Measurements from ENCODE around the gene L1CAM. TPM values are rescaled to one million over a fixed set of nuclear protein-coding genes. Genes with fewer than 3 reads are reported as not detected.

Gene L1CAM
- polyA plus RNA-seq, 3 donors = 0.55 TPM; not detected in 2

DNA sequence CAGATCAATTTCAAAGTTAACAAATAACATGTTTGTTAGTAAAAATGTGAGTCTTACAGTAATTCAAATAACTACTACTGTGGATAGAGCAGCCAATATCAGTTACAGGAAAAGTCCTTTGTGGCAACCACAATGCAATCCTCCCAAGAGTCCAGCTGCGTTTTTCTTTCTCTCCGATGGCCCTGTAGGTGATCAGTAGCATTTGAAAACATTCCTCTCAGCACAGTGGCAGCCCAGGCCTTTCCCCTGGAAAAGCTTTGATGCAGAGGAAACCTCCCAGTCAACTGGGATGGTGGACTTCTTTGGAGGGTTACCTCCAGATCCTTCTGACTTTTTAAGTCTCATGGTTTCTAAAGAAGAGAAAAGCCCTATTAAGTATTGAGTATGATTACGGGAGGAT is 37.6 kb downstream of the L1CAM start:
- Histone ChIP-seq H3K4me3 (replicated peaks in 1 of 3; ENCODE audit: low read depth in 2 of 3, low read length in 3 of 3) (no peak overlapping the region), H2AFZ (ENCODE audit: insufficient read depth, low read depth, low read length, poor library complexity, severe bottlenecking) (no peak overlapping the region), H3K9ac (ENCODE audit: insufficient read depth, low read length, poor library complexity, severe bottlenecking) (no peak overlapping the region), H3K4me1 (ENCODE audit: control insufficient read depth in 1 of 2, insufficient read depth in 2 of 2, low read length in 2 of 2) (no peaks in the 10 kb centered on the region), H3K4me2 (replicated peaks; ENCODE audit: extremely low read depth, low read length, poor library complexity, severe bottlenecking) (no peak overlapping the region), H3K9me3 (replicated peaks in 1 of 2; ENCODE audit: control insufficient read depth in 1 of 2, insufficient read depth in 1 of 2, low read length in 2 of 2) (no peaks in the 10 kb centered on the region), H3K27me3 (ENCODE audit: control insufficient read depth in 2 of 2, insufficient read depth in 2 of 2, low read length in 2 of 2) (peaks cover 32 to 73% of the 10 kb centered on the region in 2 donors), H3K79me2 (ENCODE audit: insufficient read depth, low read length) (no peaks in the 10 kb centered on the region), H4K20me1 (ENCODE audit: insufficient read depth, low read length) (no peaks in the 10 kb centered on the region), H3K27ac (ENCODE audit: low read depth in 1 of 2, low read length in 2 of 2) (no peak overlapping the region), H3K36me3 (replicated peaks in 1 of 2; ENCODE audit: control insufficient read depth in 1 of 2, insufficient read depth in 2 of 2, low read length in 2 of 2) (no peaks in the 10 kb centered on the region)
- Mint-ChIP-seq H3K27me3 (ENCODE audit: low read depth in 3 of 3) (peaks cover 28 to 78% (median 44%) of the 10 kb centered on the region in 3 donors), H3K36me3 (no peaks in the 10 kb centered on the region), H3K4me3 (no peak overlapping the region), H3K27ac (no peak overlapping the region), H3K4me1 (no peaks in the 10 kb centered on the region), H3K9me3 (peaks cover 0 to 2% (median 0%) of the 10 kb centered on the region in 7 donors)
- intact Hi-C loops (cut with micrococcal nuclease) = no loop called here
- no peak for DNase-seq
- TF ChIP-seq, protein P1, sequence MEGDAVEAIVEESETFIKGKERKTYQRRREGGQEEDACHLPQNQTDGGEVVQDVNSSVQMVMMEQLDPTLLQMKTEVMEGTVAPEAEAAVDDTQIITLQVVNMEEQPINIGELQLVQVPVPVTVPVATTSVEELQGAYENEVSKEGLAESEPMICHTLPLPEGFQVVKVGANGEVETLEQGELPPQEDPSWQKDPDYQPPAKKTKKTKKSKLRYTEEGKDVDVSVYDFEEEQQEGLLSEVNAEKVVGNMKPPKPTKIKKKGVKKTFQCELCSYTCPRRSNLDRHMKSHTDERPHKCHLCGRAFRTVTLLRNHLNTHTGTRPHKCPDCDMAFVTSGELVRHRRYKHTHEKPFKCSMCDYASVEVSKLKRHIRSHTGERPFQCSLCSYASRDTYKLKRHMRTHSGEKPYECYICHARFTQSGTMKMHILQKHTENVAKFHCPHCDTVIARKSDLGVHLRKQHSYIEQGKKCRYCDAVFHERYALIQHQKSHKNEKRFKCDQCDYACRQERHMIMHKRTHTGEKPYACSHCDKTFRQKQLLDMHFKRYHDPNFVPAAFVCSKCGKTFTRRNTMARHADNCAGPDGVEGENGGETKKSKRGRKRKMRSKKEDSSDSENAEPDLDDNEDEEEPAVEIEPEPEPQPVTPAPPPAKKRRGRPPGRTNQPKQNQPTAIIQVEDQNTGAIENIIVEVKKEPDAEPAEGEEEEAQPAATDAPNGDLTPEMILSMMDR (IDR thresholded peaks at IDR 0.05) = no peak
- WGBS (ENCODE audit: insufficient coverage) = 100% methylated on average over 1 of the region's 3 CpGs

- no peaks in the 10 kb centered on the region for H4K20me1 ChIP-seq (ENCODE audit: insufficient read depth, low read length)
- Mint-ChIP-seq H3K27ac (no peak overlapping the region), H3K4me1 (no peaks in the 10 kb centered on the region), H3K27me3 (ENCODE audit: low read depth in 3 of 3) (peaks cover 23 to 77% (median 49%) of the 10 kb centered on the region in 3 donors), H3K9me3 (peaks cover 0 to 2% (median 0%) of the 10 kb centered on the region in 7 donors), H3K36me3 (no peaks in the 10 kb centered on the region), H3K4me3 (peak overlapping the region in 1 of 2 donors; percentile 21)
- no peak overlapping the region for H2AFZ ChIP-seq (ENCODE audit: insufficient read depth, low read depth, low read length, poor library complexity, severe bottlenecking)
- H3K4me1 ChIP-seq (ENCODE audit: control insufficient read depth in 1 of 2, insufficient read depth in 2 of 2, low read length in 2 of 2) = no peaks in the 10 kb centered on the region
- no peak overlapping the region for H3K9ac ChIP-seq (ENCODE audit: insufficient read depth, low read length, poor library complexity, severe bottlenecking)
- H3K4me3 ChIP-seq (replicated peaks in 1 of 3; ENCODE audit: low read depth in 2 of 3, low read length in 3 of 3) = no peak overlapping the region
- H3K79me2 ChIP-seq (ENCODE audit: insufficient read depth, low read length) = no peaks in the 10 kb centered on the region
- no peaks in the 10 kb centered on the region for H3K36me3 ChIP-seq (replicated peaks in 1 of 2; ENCODE audit: control insufficient read depth in 1 of 2, insufficient read depth in 2 of 2, low read length in 2 of 2)
- H3K9me3 ChIP-seq (replicated peaks in 1 of 2; ENCODE audit: control insufficient read depth in 1 of 2, insufficient read depth in 1 of 2, low read length in 2 of 2) = no peaks in the 10 kb centered on the region
- WGBS (ENCODE audit: insufficient coverage) = no CpG with 5 or more reads among the region's 3 CpGs
- TF ChIP-seq, protein P1 (IDR thresholded peaks at IDR 0.05) = no peak
- no peak for DNase-seq
- no peak overlapping the region for H3K4me2 ChIP-seq (replicated peaks; ENCODE audit: extremely low read depth, low read length, poor library complexity, severe bottlenecking)
- intact Hi-C loops (cut with micrococcal nuclease) = no loop called here
- no peak overlapping the region for H3K27ac ChIP-seq (ENCODE audit: low read depth in 1 of 2, low read length in 2 of 2)
- peaks cover 28 to 69% of the 10 kb centered on the region in 2 donors for H3K27me3 ChIP-seq (ENCODE audit: control insufficient read depth in 2 of 2, insufficient read depth in 2 of 2, low read length in 2 of 2)
Observed at GRCh38 chrX:153845842-153846241, 40.1 kb downstream of the L1CAM start.

Data from CD14-positive monocyte (primary cell).